H1 (cell line): ENCODE measurements around the gene MPZ. TPM values are rescaled to one million over a fixed set of nuclear protein-coding genes. Genes with fewer than 3 reads are reported as not detected.
"Not testable (repeated sequence)": the region's sequence is repeated elsewhere in the genome, so short reads cannot be mapped to it uniquely, and the experiment has no call there.

Source experiments
- CTCF ChIA-PET: fragments of 300-600 bp; sonication (Branson Sonifier 250); formaldehyde crosslinking; loops from one replicate; lab custom pipeline; 2021; ENCODE audit not compliant: partially characterized antibody; lab: Charles Lee
- POLR2A ChIA-PET: fragments of 300-600 bp; sonication (Branson Sonifier 250); formaldehyde crosslinking; loops from one replicate; lab custom pipeline; 2021; ENCODE audit warnings: inconsistent platforms; ENCODE audit not compliant: partially characterized antibody; lab: Charles Lee
- DNase-seq, 2 experiments: peaks; one replicate each; pipeline versions ENCODE4 v3.0.0 to v3.0.0-alpha.2; 2010 to 2022; ENCODE audit warnings: low spot score in 2 of 2, low read depth in 1 of 2, mixed read lengths in 1 of 2
- FAIRE-seq: peaks from 2 replicates; lab custom pipeline; 2011; peaks lifted over from hg19 to GRCh38; lab: Jason Lieb, UNC
- H2AFZ ChIP-seq: 2 replicates; pipeline ENCODE4 v1.8.1; 2012; ENCODE audit warnings: low read length, inconsistent platforms
- H2AK5ac ChIP-seq: 2 replicates; pipeline ENCODE4 v1.6.1; 2013; ENCODE audit warnings: low read depth, low read length
- H2BK120ac ChIP-seq: replicated peaks from 2 replicates; pipeline ENCODE3; 2013; ENCODE audit warnings: low read depth, low read length, inconsistent platforms
- H2BK12ac ChIP-seq: 2 replicates; pipeline ENCODE4 v1.6.1; 2013; ENCODE audit warnings: low read depth, low read length
- H2BK15ac ChIP-seq: 2 replicates; pipeline ENCODE4 v1.6.1; 2013; ENCODE audit warnings: low read length
- H2BK20ac ChIP-seq: 2 replicates; pipeline ENCODE4 v1.6.1; 2013; ENCODE audit warnings: low read length
- H2BK5ac ChIP-seq: 2 replicates; pipeline ENCODE4 v1.6.1; 2013; ENCODE audit warnings: low read depth, low read length
- H3K14ac ChIP-seq: 2 replicates; pipeline ENCODE4 v1.6.1; 2013; ENCODE audit warnings: inconsistent platforms; ENCODE audit not compliant: insufficient read length
- H3K18ac ChIP-seq: 2 replicates; pipeline ENCODE4 v1.6.1; 2013; ENCODE audit warnings: low read length; ENCODE audit errors: extremely low read depth
- H3K23ac ChIP-seq: 2 replicates; pipeline ENCODE4 v1.6.1; 2013; ENCODE audit warnings: inconsistent platforms; ENCODE audit not compliant: insufficient read length
- H3K23me2 ChIP-seq: 2 replicates; pipeline ENCODE4 v1.6.1; 2013; ENCODE audit warnings: low read depth, low read length
- H3K27ac ChIP-seq: 2 replicates; pipeline ENCODE4 v1.6.1; 2011; ENCODE audit warnings: low read depth, low read length, inconsistent platforms
- H3K27me3 ChIP-seq, 4 experiments: replicated peaks in 1 of 4; 1 replicate in 1 of 4; 2 replicates in 3 of 4; pipeline versions ENCODE4 v1.6.1 to v1.8.1; 2011 to 2013; ENCODE audit warnings: low read length in 3 of 4, mild to moderate bottlenecking in 3 of 4, inconsistent platforms in 2 of 4, mixed read lengths in 2 of 4, moderate library complexity in 1 of 4; ENCODE audit not compliant: control insufficient read depth in 3 of 4, insufficient read depth in 3 of 4; ENCODE audit errors: extremely low read depth in 1 of 4
- H3K36me3 ChIP-seq, 4 experiments: 2 replicates each; pipeline versions ENCODE4 v1.6.1 to v1.8.1; 2011 to 2013; ENCODE audit warnings: mild to moderate bottlenecking in 4 of 4, low read length in 3 of 4, moderate library complexity in 2 of 4, control low read depth in 1 of 4, inconsistent platforms in 1 of 4; ENCODE audit not compliant: insufficient read depth in 4 of 4, control insufficient read depth in 2 of 4
- H3K4ac ChIP-seq: replicated peaks from 2 replicates; pipeline ENCODE3; 2013; ENCODE audit warnings: low read length, low read depth, mixed read lengths, inconsistent platforms; ENCODE audit not compliant: insufficient read length
- H3K4me1 ChIP-seq, 4 experiments: replicated peaks in 1 of 4; 1 replicate in 1 of 4; 2 replicates in 3 of 4; pipeline versions ENCODE4 v1.6.1 to v1.8.1; 2011 to 2013; ENCODE audit warnings: low read length in 3 of 4, inconsistent platforms in 2 of 4, mixed read lengths in 1 of 4; ENCODE audit not compliant: insufficient read depth in 4 of 4, control insufficient read depth in 3 of 4
- H3K4me2 ChIP-seq, 2 experiments: 2 replicates each; pipeline versions ENCODE4 v1.6.1 to v1.8.1; 2011 to 2013; ENCODE audit warnings: low read depth in 2 of 2, low read length in 2 of 2, control low read depth in 1 of 2, inconsistent platforms in 1 of 2, mild to moderate bottlenecking in 1 of 2; ENCODE audit not compliant: insufficient read depth in 1 of 2
- H3K4me3 ChIP-seq, 4 experiments: fragments of 200-600, 300-600 bp in 1 of 4; sonication (generic), shearing (Covaris generic), sonication (Bioruptor Twin) in 1 of 4; 2 replicates each; pipeline versions ENCODE4 v1.5.1 to v1.8.1; 2011 to 2016; ENCODE audit warnings: low read length in 4 of 4, low read depth in 3 of 4, control low read depth in 2 of 4, inconsistent platforms in 2 of 4, mild to moderate bottlenecking in 2 of 4, mixed read lengths in 1 of 4, moderate library complexity in 1 of 4; ENCODE audit not compliant: insufficient read depth in 2 of 4; ENCODE audit errors: extremely low read depth in 1 of 4
- H3K56ac ChIP-seq: replicated peaks from 2 replicates; pipeline ENCODE3; 2013; ENCODE audit warnings: low read depth, mild to moderate bottlenecking, mixed read lengths, low read length, inconsistent platforms; ENCODE audit not compliant: insufficient read length
- H3K79me1 ChIP-seq: 2 replicates; pipeline ENCODE4 v1.6.1; 2013; ENCODE audit warnings: low read depth, low read length, control low read depth
- H3K79me2 ChIP-seq, 2 experiments: 2 replicates each; pipeline versions ENCODE4 v1.6.1 to v1.8.1; 2012 to 2013; ENCODE audit warnings: low read length in 2 of 2, mild to moderate bottlenecking in 2 of 2, inconsistent platforms in 1 of 2; ENCODE audit not compliant: insufficient read depth in 2 of 2, control insufficient read depth in 1 of 2
- H3K9ac ChIP-seq, 4 experiments: replicated peaks in 1 of 4; 1 replicate in 1 of 4; 2 replicates in 3 of 4; pipeline versions ENCODE4 v1.6.1 to v1.8.1; 2011 to 2013; ENCODE audit warnings: low read depth in 3 of 4, low read length in 3 of 4, control low read depth in 2 of 4, mild to moderate bottlenecking in 2 of 4, moderate library complexity in 2 of 4, inconsistent platforms in 1 of 4; ENCODE audit errors: extremely low read depth in 1 of 4
- H3K9me3 ChIP-seq, 2 experiments: 2 replicates each; pipeline versions ENCODE4 v1.6.1 to v1.8.1; 2012 to 2013; ENCODE audit warnings: mild to moderate bottlenecking in 2 of 2, moderate library complexity in 2 of 2, control low read depth in 1 of 2, inconsistent platforms in 1 of 2, low read depth in 1 of 2, low read length in 1 of 2, mixed read lengths in 1 of 2; ENCODE audit not compliant: insufficient read depth in 2 of 2
- H4K20me1 ChIP-seq, 2 experiments: replicated peaks in 1 of 2; 2 replicates each; pipeline versions ENCODE3 to v1.8.1; 2011 to 2013; ENCODE audit warnings: inconsistent platforms in 2 of 2, low read length in 2 of 2, mild to moderate bottlenecking in 1 of 2; ENCODE audit not compliant: insufficient read depth in 2 of 2, control insufficient read depth in 1 of 2
- H4K5ac ChIP-seq: 2 replicates; pipeline ENCODE4 v1.6.1; 2013; ENCODE audit warnings: low read length, low read depth, mixed read lengths, inconsistent platforms; ENCODE audit not compliant: insufficient read length
- H4K8ac ChIP-seq: 2 replicates; pipeline ENCODE4 v1.8.0; 2013; ENCODE audit warnings: mild to moderate bottlenecking, moderate library complexity, low read length, inconsistent platforms; ENCODE audit not compliant: insufficient read depth; ENCODE audit errors: extremely low read depth
- H4K91ac ChIP-seq: replicated peaks from 2 replicates; pipeline ENCODE3; 2013; ENCODE audit warnings: low read length, mixed read lengths, inconsistent platforms; ENCODE audit not compliant: insufficient read length
- CHD1 ChIP-seq: IDR thresholded peaks from 2 replicates; pipeline ENCODE4 v1.6.1; 2012; ENCODE audit warnings: low read depth, low read length, improper control_type of control experiment
- EGR1 ChIP-seq: IDR thresholded peaks from 2 replicates; pipeline ENCODE4 v1.6.1; 2011; ENCODE audit warnings: low read depth, low read length, borderline replicate concordance
- JUN ChIP-seq: IDR thresholded peaks from 2 replicates; pipeline ENCODE4 v1.6.1; 2011; ENCODE audit warnings: low read depth, mild to moderate bottlenecking, improper control_type of control experiment, low read length
- KDM1A ChIP-seq: fragments of 200-600, 300-600 bp; sonication (generic); IDR thresholded peaks from 2 replicates; pipeline ENCODE4 v1.7.1; 2016; ENCODE audit warnings: mild to moderate bottlenecking, low read length, borderline replicate concordance
- KDM4A ChIP-seq: IDR thresholded peaks from one replicate; pipeline ENCODE4 v1.7.1; 2012; ENCODE audit warnings: low read depth, mild to moderate bottlenecking, moderate library complexity, low read length, inconsistent platforms; ENCODE audit not compliant: severe bottlenecking
- NRF1 ChIP-seq: IDR thresholded peaks from 2 replicates; pipeline ENCODE4 v1.6.1; 2011; ENCODE audit warnings: mild to moderate bottlenecking, low read depth, low read length, improper control_type of control experiment
- POLR2AphosphoS5 ChIP-seq: IDR thresholded peaks from 2 replicates; pipeline ENCODE4 v1.6.1; 2011; ENCODE audit warnings: low read depth, low read length
- RBBP5 ChIP-seq: IDR thresholded peaks from 2 replicates; pipeline ENCODE4 v1.7.1; 2012; ENCODE audit warnings: low read depth, mild to moderate bottlenecking, inconsistent platforms, low read length, moderate library complexity, borderline replicate concordance
- RFX5 ChIP-seq: IDR thresholded peaks from 2 replicates; pipeline ENCODE4 v1.6.1; 2011; ENCODE audit warnings: low read depth, low read length, improper control_type of control experiment, borderline replicate concordance
- SUZ12 ChIP-seq: fragments of 200-600 bp; sonication (generic); IDR thresholded peaks from 2 replicates; pipeline ENCODE4 v1.6.1; 2012; ENCODE audit warnings: mild to moderate bottlenecking, inconsistent platforms, low read length, moderate library complexity, mixed read lengths
- TAF7 ChIP-seq: optimal IDR thresholded peaks from 2 replicates; pipeline ENCODE3; 2011; ENCODE audit warnings: low read depth, mild to moderate bottlenecking, inconsistent platforms, low read length, moderate library complexity, borderline replicate concordance
- WGBS, 2 experiments: shearing (Covaris generic) in 1 of 2; methylation state at CpG; one replicate each; pipeline versions ENCODE4 v1.1.6 to v1.1.7; 2013 to 2015; ENCODE audit warnings: low lambda C conversion rate in 2 of 2, mixed read lengths in 2 of 2, inconsistent platforms in 1 of 2, low coverage in 1 of 2, missing lambda C conversion rate in 1 of 2; ENCODE audit not compliant: insufficient replicate concordance in 2 of 2, insufficient coverage in 1 of 2, insufficient read length in 1 of 2; ENCODE audit errors: extremely low coverage in 1 of 2, missing lambda C conversion rate in 1 of 2; 5-methylcytosine and 5-hydroxymethylcytosine counted together
- polyA plus RNA-seq, 7 experiments: library from polyadenylated mRNA; depleted of rRNA in 3 of 7; stranded (reverse) in 5 of 7; unstranded in 2 of 7; fragments of >200 nt in 5 of 7; fragments of 200-250 nt in 2 of 7; gene quantifications; 1 replicate in 5 of 7; 2 replicates in 1 of 7; 4 replicates in 1 of 7; pipeline versions ENCODE4 v1.2.1 to v1.2.3, GENCODE V29; 2011 to 2013; ENCODE audit warnings: missing spikeins in 2 of 7, mixed read lengths in 2 of 7
- total RNA-seq: library from RNA; stranded (reverse); fragmentation: NEBNext Ultra II Directional; extraction: Animal tissue kit (Norgen Biotek cat#: 25700); gene quantifications from 2 replicates; pipeline ENCODE4 v1.2.1, GENCODE V29; 2021

Gene MPZ
- total and polyA plus RNA-seq, 2 of the 8 experiments (the other 6 are each of a cell fraction or from before 2014, with no cell fraction given), result 4.1 to 5.1 TPM

DNA sequence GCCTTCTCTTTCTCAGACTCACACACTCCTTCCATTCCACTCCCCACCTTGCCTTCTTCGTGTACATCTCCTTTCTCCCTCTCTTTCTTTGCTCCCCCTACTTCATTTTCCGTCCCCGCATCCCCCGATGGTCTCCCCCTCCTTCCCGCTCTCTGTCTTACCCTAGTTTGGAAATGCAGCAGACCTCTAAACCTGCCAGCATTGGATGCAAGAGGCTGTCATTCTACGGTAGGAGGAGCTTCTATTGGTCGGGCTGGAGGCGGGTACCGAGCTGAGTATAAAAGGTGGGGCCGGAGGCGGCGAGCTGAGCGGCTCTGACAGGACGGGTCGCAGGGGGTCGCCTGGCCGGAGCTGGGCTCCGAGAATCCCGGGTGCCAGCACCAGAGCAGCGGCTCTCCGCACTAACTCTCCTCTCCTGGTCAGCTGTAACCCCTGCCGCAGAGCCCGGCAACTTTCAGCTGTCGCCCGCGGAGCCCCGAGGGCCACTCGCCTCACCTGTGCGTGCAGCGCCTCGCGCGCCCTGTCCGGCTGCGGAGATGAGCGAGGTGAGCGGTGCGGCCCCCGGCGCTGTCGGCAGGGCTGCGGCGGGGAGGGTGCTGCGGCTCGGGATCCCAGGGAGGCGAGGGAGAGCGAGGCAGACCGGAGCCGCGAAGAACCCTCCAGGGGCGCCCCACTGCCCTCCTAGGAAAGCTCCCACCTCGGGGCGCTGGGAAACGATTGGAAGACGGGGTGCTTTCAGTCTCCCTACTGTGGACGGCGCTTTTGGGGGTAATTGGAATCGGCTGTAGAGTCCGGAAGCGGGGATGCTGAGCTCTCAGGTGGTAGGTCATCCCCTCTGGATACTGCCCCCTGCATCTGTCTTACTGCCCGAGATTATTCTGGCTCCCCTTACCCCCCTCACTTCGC is 51.1 kb downstream of the MPZ start, which contains the start of gene PCP4L1 (continued):
- TF ChIP-seq SUZ12 (peak; percentile 75; the same call in 1 of the 2 replicates), KDM1A (no peak), RBBP5 (0 out of 2 replicates have a peak, but pooled peaks have one; percentile 47), CHD1 (no peak), RFX5 (no peak), TAF7 (no peak), EGR1 (no peak), JUN (no peak), KDM4A (peak; percentile 95), POLR2AphosphoS5 (0 out of 2 replicates have a peak, but pooled peaks have one; percentile 48), NRF1 (no peak)

DNA sequence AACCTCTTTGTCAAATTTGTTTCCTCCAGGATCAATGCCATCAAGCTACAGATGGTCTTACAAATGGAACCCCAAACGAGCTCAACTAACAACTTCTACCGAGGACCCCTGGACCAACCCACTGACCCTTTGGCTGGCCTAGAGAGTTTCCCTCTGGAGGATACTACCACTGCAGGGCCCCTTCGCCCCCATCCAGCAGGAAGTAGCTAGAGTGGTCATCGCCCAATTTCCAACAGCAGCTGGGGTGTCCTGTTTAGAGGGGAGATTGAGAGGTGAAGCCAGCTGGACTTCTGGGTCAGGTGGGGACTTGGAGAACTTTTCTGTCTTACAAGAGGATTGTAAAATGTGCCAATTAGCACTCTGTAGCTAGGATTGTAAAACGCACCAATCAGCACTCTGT is 52.7 kb downstream of the MPZ start:
- H3K4me3 ChIP-seq, H4K91ac ChIP-seq, H3K18ac ChIP-seq, H3K23ac ChIP-seq, FAIRE-seq, H3K4me1 ChIP-seq, H3K36me3 ChIP-seq, H3K4ac ChIP-seq, H4K8ac ChIP-seq, DNase-seq, H2AFZ ChIP-seq, H3K79me1 ChIP-seq, H3K56ac ChIP-seq, H4K5ac ChIP-seq, H3K27ac ChIP-seq, H2BK20ac ChIP-seq, H3K9ac ChIP-seq, H2BK15ac ChIP-seq, H2AK5ac ChIP-seq, H2BK120ac ChIP-seq, H3K79me2 ChIP-seq, H2BK12ac ChIP-seq, H3K23me2 ChIP-seq, H4K20me1 ChIP-seq, H2BK5ac ChIP-seq, H3K14ac ChIP-seq, H3K4me2 ChIP-seq: not testable (repeated sequence)
- Histone ChIP-seq H3K9me3 (peaks cover 11 to 12% of the 10 kb centered on the region in 2 experiments), H3K27me3 (peaks cover 7 to 25% (median 22%) of the 10 kb centered on the region in 4 experiments)
- WGBS, 2 experiments, result 91% methylated on average over 5 of the region's 5 CpGs; no CpG with 5 or more reads in 1 of the 2 experiments
- ChIA-PET CTCF (interaction anchor here (1.6 to 5.8 kb wide), 6 partner anchors 10 to 49 kb away, joined by 3 to 67 read pairs (median 9); partner anchors contain the start of gene TOMM40L), POLR2A (interaction anchor here (0.7 to 1.7 kb wide), 2 partner anchors 9 to 19 kb away, joined by 4 to 5 read pairs; partner anchors contain the start of gene NR1I3)
